GM18517 (cell line): ENCODE results near the gene GPR153.

Experiments
- ATAC-seq: cut with Tn5 transposase; IDR thresholded peaks from one replicate; pipeline ENCODE4 v1.9.1; 2021; ENCODE audit warnings: mild to moderate bottlenecking, moderate library complexity; ENCODE audit not compliant: unreplicated experiment

The GPR153 gene

GRCh38 chr1:6249739-6250689 lies 10.9 kb downstream of the GPR153 start:
- ATAC-seq: no peak

- no peak for ATAC-seq
These were observed 11.8 kb downstream of the GPR153 start for GRCh38 chr1:6248932-6249738.

GRCh38 chr1:6248161-6248776 lies 12.6 kb downstream of the GPR153 start:
- ATAC-seq: no peak

- no peak for ATAC-seq
These were observed 13.2 kb downstream of the GPR153 start for GRCh38 chr1:6247651-6248050.

GRCh38 chr1:6246497-6247467 lies 14.1 kb downstream of the GPR153 start:
- no peak for ATAC-seq

GRCh38 chr1:6245869-6246496 lies 14.9 kb downstream of the GPR153 start:
- no peak for ATAC-seq

GRCh38 chr1:6245086-6245868 lies 15.6 kb downstream of the GPR153 start:
- no peak for ATAC-seq

GRCh38 chr1:6244401-6245049 lies 16.4 kb downstream of the GPR153 start:
- ATAC-seq: no peak

GRCh38 chr1:6243993-6244392 lies 16.9 kb downstream of the GPR153 start, which contains the start of gene HES3:
HES3 (plus strand) TSS chr1:6244179; CDS start chr1:6244366, 187 bp downstream.
- no peak for ATAC-seq

GRCh38 chr1:6243053-6243834 lies 17.7 kb downstream of the GPR153 start:
- ATAC-seq: no peak

GRCh38 chr1:6241887-6242740 lies 18.8 kb downstream of the GPR153 start:
- ATAC-seq: no peak

- no peak for ATAC-seq
These were observed 19.6 kb downstream of the GPR153 start for GRCh38 chr1:6241107-6241886.

- no peak for ATAC-seq
These were observed 20.7 kb downstream of the GPR153 start for GRCh38 chr1:6239950-6240768.

GRCh38 chr1:6239213-6239752 lies 21.6 kb downstream of the GPR153 start:
- ATAC-seq: no peak

- ATAC-seq: no peak
These were observed 23.8 kb downstream of the GPR153 start for GRCh38 chr1:6237093-6237492.
